ENCODE measurements around the gene WFDC2.

The WFDC2 gene

GRCh38 chr20:45506398-45506797 is 36.8 kb downstream of the WFDC2 start:
- TF ChIP-seq ZNF8 (CRISPR knock-in tag; IDR thresholded peaks at IDR 0.05) (no peak), BACH2 (CRISPR knock-in tag; IDR thresholded peaks at IDR 0.05; ENCODE audit: borderline replicate concordance) (no peak), ZFP3 (CRISPR knock-in tag; IDR thresholded peaks at IDR 0.05) (no peak), ZFP30 (CRISPR knock-in tag; IDR thresholded peaks at IDR 0.05) (no peak), ESRRG (CRISPR knock-in tag; IDR thresholded peaks at IDR 0.05) (no peak), PPARA (CRISPR knock-in tag; IDR thresholded peaks at IDR 0.05; ENCODE audit: borderline replicate concordance) (no peak), ZNF70 (CRISPR knock-in tag; IDR thresholded peaks at IDR 0.05) (no peak), RARB (CRISPR knock-in tag; IDR thresholded peaks at IDR 0.05) (no peak), ARNTL (CRISPR knock-in tag; IDR thresholded peaks at IDR 0.05; ENCODE audit: borderline replicate concordance, low read depth) (no peak), GLIS3 (CRISPR knock-in tag; IDR thresholded peaks at IDR 0.05) (no peak), SNAI2 (CRISPR knock-in tag; IDR thresholded peaks at IDR 0.05) (no peak), CSDC2 (CRISPR knock-in tag; IDR thresholded peaks at IDR 0.05) (no peak), POU6F1 (CRISPR knock-in tag; IDR thresholded peaks at IDR 0.05; ENCODE audit: borderline replicate concordance, low read depth) (no peak), ZC3H10 (CRISPR knock-in tag; IDR thresholded peaks at IDR 0.05) (no peak), ISL1 (CRISPR knock-in tag; IDR thresholded peaks at IDR 0.05) (no peak)
- TF ChIP-seq, protein P1, sequence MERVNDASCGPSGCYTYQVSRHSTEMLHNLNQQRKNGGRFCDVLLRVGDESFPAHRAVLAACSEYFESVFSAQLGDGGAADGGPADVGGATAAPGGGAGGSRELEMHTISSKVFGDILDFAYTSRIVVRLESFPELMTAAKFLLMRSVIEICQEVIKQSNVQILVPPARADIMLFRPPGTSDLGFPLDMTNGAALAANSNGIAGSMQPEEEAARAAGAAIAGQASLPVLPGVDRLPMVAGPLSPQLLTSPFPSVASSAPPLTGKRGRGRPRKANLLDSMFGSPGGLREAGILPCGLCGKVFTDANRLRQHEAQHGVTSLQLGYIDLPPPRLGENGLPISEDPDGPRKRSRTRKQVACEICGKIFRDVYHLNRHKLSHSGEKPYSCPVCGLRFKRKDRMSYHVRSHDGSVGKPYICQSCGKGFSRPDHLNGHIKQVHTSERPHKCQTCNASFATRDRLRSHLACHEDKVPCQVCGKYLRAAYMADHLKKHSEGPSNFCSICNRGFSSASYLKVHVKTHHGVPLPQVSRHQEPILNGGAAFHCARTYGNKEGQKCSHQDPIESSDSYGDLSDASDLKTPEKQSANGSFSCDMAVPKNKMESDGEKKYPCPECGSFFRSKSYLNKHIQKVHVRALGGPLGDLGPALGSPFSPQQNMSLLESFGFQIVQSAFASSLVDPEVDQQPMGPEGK (CRISPR knock-in tag; IDR thresholded peaks at IDR 0.05; ENCODE audit: borderline replicate concordance) = no peak
- TF ChIP-seq, protein P2, sequence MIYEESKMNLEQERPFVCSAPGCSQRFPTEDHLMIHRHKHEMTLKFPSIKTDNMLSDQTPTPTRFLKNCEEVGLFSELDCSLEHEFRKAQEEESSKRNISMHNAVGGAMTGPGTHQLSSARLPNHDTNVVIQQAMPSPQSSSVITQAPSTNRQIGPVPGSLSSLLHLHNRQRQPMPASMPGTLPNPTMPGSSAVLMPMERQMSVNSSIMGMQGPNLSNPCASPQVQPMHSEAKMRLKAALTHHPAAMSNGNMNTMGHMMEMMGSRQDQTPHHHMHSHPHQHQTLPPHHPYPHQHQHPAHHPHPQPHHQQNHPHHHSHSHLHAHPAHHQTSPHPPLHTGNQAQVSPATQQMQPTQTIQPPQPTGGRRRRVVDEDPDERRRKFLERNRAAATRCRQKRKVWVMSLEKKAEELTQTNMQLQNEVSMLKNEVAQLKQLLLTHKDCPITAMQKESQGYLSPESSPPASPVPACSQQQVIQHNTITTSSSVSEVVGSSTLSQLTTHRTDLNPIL (CRISPR knock-in tag; IDR thresholded peaks at IDR 0.05; ENCODE audit: low read depth) = no peak
- no peak for ATAC-seq

DNA sequence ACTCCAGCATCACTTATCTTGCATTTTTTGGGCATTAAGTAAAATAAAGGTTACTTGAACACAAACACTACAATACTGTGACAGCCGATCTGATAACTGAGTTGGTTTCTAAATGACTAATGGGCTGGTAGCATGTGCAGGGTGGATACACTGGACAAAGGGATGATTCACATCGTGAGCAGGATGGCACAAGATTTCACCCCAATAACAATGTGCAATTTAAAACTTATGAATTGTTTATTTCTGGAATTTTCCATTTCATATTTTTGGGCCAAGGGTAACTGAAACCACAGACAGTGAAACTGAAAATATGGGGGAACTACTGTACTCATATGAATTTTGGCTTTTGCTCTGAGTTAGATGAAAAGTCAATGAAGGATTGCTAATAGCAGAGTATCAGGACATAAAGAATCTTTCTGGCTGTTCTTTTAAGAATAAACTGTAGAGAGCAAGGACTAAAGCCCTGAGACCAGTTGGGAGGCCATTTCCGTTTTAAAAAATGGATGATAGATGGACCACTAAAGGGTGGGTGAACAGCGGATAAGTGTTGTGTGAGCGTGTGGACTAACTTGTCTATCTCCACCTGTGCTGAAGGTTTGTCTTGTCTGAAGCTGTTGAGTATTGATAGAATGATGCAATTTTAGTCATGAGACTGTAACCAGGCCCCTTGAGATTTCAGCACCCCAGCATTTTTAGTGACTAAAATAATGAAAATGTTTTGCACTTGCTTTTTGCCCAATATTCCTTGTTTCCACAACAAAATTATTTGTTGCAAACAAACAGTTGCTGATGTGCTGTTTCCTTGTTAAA is 37.7 kb downstream of the WFDC2 start:
- no peak for ATAC-seq
- TF ChIP-seq PPARA (CRISPR knock-in tag; IDR thresholded peaks at IDR 0.05; ENCODE audit: borderline replicate concordance) = no peak
- TF ChIP-seq ZFP30 (CRISPR knock-in tag; IDR thresholded peaks at IDR 0.05) = no peak
- TF ChIP-seq ZFP3 (CRISPR knock-in tag; IDR thresholded peaks at IDR 0.05) = no peak
- no peak for TF ChIP-seq OSR1 (CRISPR knock-in tag; IDR thresholded peaks at IDR 0.05)
- TF ChIP-seq TSHZ2 (CRISPR knock-in tag; IDR thresholded peaks at IDR 0.05) = no peak
- no peak for TF ChIP-seq SNAI2 (CRISPR knock-in tag; IDR thresholded peaks at IDR 0.05)
- TF ChIP-seq CSRNP3 (CRISPR knock-in tag; IDR thresholded peaks at IDR 0.05) = no peak
- TF ChIP-seq, protein P2 (CRISPR knock-in tag; IDR thresholded peaks at IDR 0.05; ENCODE audit: low read depth) = no peak

Data from SK-N-SH treated with all-trans-retinoic acid at 6 μM for 48 hours (cell line).